ENCODE measurements around the gene FLNC. TPM values are rescaled to one million over a fixed set of nuclear protein-coding genes. Genes with fewer than 3 reads are reported as not detected.

The FLNC gene
- total RNA-seq, 1 experiment from 2014 or later: 10.2 TPM

GRCh38 chr7:128801667-128802418, 28.4 kb upstream of the FLNC start:
- intact Hi-C loops (cut with micrococcal nuclease; ENCODE audit: unreplicated experiment) (no loop called here), in situ Hi-C loops (cut with HindIII; ENCODE audit: low pct_unique_long_range_greater_than_20kb, low sequenced_read_pairs) (no loop called here)
- BruUV-seq (replicated peaks): no TSS peak
- Histone ChIP-seq H3K27me3 (ENCODE audit: control insufficient read depth, insufficient read depth, low read length) (peaks cover 2% of the 10 kb centered on the region; the same call in 1 of the 2 replicates), H3K4me3 (ENCODE audit: low read depth in 2 of 2, low read length in 2 of 2) (no peak overlapping the region), H3K27ac (ENCODE audit: low read length) (no peak overlapping the region), H3K36me3 (ENCODE audit: control insufficient read depth, insufficient read depth, low read length) (no peaks in the 10 kb centered on the region), H3K9me3 (ENCODE audit: control insufficient read depth, insufficient read depth, low read depth, low read length) (no peaks in the 10 kb centered on the region), H3K4me1 (ENCODE audit: control insufficient read depth, insufficient read depth, low read length) (no peaks in the 10 kb centered on the region)
- ChIA-PET CTCF (no interaction called here), POLR2A (no interaction called here)
- TF ChIP-seq, protein P1, sequence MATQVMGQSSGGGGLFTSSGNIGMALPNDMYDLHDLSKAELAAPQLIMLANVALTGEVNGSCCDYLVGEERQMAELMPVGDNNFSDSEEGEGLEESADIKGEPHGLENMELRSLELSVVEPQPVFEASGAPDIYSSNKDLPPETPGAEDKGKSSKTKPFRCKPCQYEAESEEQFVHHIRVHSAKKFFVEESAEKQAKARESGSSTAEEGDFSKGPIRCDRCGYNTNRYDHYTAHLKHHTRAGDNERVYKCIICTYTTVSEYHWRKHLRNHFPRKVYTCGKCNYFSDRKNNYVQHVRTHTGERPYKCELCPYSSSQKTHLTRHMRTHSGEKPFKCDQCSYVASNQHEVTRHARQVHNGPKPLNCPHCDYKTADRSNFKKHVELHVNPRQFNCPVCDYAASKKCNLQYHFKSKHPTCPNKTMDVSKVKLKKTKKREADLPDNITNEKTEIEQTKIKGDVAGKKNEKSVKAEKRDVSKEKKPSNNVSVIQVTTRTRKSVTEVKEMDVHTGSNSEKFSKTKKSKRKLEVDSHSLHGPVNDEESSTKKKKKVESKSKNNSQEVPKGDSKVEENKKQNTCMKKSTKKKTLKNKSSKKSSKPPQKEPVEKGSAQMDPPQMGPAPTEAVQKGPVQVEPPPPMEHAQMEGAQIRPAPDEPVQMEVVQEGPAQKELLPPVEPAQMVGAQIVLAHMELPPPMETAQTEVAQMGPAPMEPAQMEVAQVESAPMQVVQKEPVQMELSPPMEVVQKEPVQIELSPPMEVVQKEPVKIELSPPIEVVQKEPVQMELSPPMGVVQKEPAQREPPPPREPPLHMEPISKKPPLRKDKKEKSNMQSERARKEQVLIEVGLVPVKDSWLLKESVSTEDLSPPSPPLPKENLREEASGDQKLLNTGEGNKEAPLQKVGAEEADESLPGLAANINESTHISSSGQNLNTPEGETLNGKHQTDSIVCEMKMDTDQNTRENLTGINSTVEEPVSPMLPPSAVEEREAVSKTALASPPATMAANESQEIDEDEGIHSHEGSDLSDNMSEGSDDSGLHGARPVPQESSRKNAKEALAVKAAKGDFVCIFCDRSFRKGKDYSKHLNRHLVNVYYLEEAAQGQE (IDR thresholded peaks at IDR 0.05; ENCODE audit: insufficient read depth in 1 of 2, low read depth in 2 of 2, low read length in 1 of 2): peak in 1 of 2 experiments; percentile 46; a peak in 1 of 4 replicates
- TF ChIP-seq SIN3A (IDR thresholded peaks at IDR 0.05; ENCODE audit: borderline replicate concordance, insufficient read depth, low read depth, low read length): no peak
- no peak for TF ChIP-seq CTCF (IDR thresholded peaks at IDR 0.05)
- TF ChIP-seq POLR2AphosphoS5 (IDR thresholded peaks at IDR 0.05; ENCODE audit: low read depth, low read length): no peak
- ATAC-seq: no peak
- DNase-seq (ENCODE audit: low read depth, low spot score): no peak

- Histone ChIP-seq H3K4me1 (ENCODE audit: control insufficient read depth, insufficient read depth, low read length) (no peaks in the 10 kb centered on the region), H3K36me3 (ENCODE audit: control insufficient read depth, insufficient read depth, low read length) (no peaks in the 10 kb centered on the region), H3K27ac (ENCODE audit: low read length) (no peak overlapping the region), H3K9me3 (ENCODE audit: control insufficient read depth, insufficient read depth, low read depth, low read length) (no peaks in the 10 kb centered on the region), H3K27me3 (ENCODE audit: control insufficient read depth, insufficient read depth, low read length) (peaks cover 2% of the 10 kb centered on the region; the same call in 1 of the 2 replicates), H3K4me3 (ENCODE audit: low read depth in 2 of 2, low read length in 2 of 2) (no peak overlapping the region)
- no TSS peak for BruUV-seq (replicated peaks)
- TF ChIP-seq POLR2AphosphoS5 (IDR thresholded peaks at IDR 0.05; ENCODE audit: low read depth, low read length) (no peak), TCF7L2 (IDR thresholded peaks at IDR 0.05; ENCODE audit: low read depth, low read length) (no peak), SIN3A (IDR thresholded peaks at IDR 0.05; ENCODE audit: borderline replicate concordance, insufficient read depth, low read depth, low read length) (no peak)
- in situ Hi-C loops (cut with HindIII; ENCODE audit: low pct_unique_long_range_greater_than_20kb, low sequenced_read_pairs): no loop called here
- ChIA-PET POLR2A (no interaction called here), CTCF (no interaction called here)
- ATAC-seq (no peak), DNase-seq (ENCODE audit: low read depth, low spot score) (no peak)
- intact Hi-C loops (cut with micrococcal nuclease; ENCODE audit: unreplicated experiment): no loop called here
Measured at GRCh38 chr7:128804484-128804883, 25.7 kb upstream of the FLNC start.

- intact Hi-C loops (cut with micrococcal nuclease; ENCODE audit: unreplicated experiment): no loop called here
- ChIA-PET POLR2A (no interaction called here), CTCF (no interaction called here)
- no peak for ATAC-seq
- peaks cover 2% of the 10 kb centered on the region; the same call in 1 of the 2 replicates for H3K27me3 ChIP-seq (ENCODE audit: control insufficient read depth, insufficient read depth, low read length)
- TF ChIP-seq POLR2AphosphoS5 (IDR thresholded peaks at IDR 0.05; ENCODE audit: low read depth, low read length) (no peak), SIN3A (IDR thresholded peaks at IDR 0.05; ENCODE audit: borderline replicate concordance, insufficient read depth, low read depth, low read length) (no peak), CTCF (IDR thresholded peaks at IDR 0.05) (no peak)
- no peak overlapping the region for H3K4me3 ChIP-seq (ENCODE audit: low read depth in 2 of 2, low read length in 2 of 2)
- BruUV-seq (replicated peaks): no TSS peak
- H3K4me1 ChIP-seq (ENCODE audit: control insufficient read depth, insufficient read depth, low read length): no peaks in the 10 kb centered on the region
- no peaks in the 10 kb centered on the region for H3K9me3 ChIP-seq (ENCODE audit: control insufficient read depth, insufficient read depth, low read depth, low read length)
- no peak for DNase-seq (ENCODE audit: low read depth, low spot score)
- in situ Hi-C loops (cut with HindIII; ENCODE audit: low pct_unique_long_range_greater_than_20kb, low sequenced_read_pairs): no loop called here
- H3K27ac ChIP-seq (ENCODE audit: low read length): no peak overlapping the region
- H3K36me3 ChIP-seq (ENCODE audit: control insufficient read depth, insufficient read depth, low read length): no peaks in the 10 kb centered on the region
Measured at GRCh38 chr7:128805225-128805624, 25.0 kb upstream of the FLNC start.
